CD4-positive, alpha-beta T cell treated with Interleukin-17A for 4 hours (primary cell): ENCODE results near the gene STAB1.
"Not testable (repeated sequence)": the region's sequence is repeated elsewhere in the genome, so short reads cannot be mapped to it uniquely, and the experiment has no call there.

Source experiments
- DNase-seq: peaks from one replicate; pipeline ENCODE4 v3.0.0-alpha.2; 2020; ENCODE audit warnings: mixed read lengths

Gene STAB1

GRCh38 chr3:52525680-52526561, 30.8 kb downstream of the STAB1 start:
- no peak for DNase-seq

- not testable (repeated sequence) for DNase-seq
These were observed 31.5 kb downstream of the STAB1 start for GRCh38 chr3:52526671-52527038.

GRCh38 chr3:52527039-52527731, 32.0 kb downstream of the STAB1 start:
- DNase-seq, result no peak

GRCh38 chr3:52527732-52528585, 32.8 kb downstream of the STAB1 start:
- no peak for DNase-seq

GRCh38 chr3:52528586-52529375, 33.6 kb downstream of the STAB1 start:
- no peak for DNase-seq

- no peak for DNase-seq
These were observed 34.5 kb downstream of the STAB1 start for GRCh38 chr3:52529376-52530333.

GRCh38 chr3:52530918-52531826, 36.0 kb downstream of the STAB1 start:
- DNase-seq, result no peak

- no peak for DNase-seq
These were observed 36.9 kb downstream of the STAB1 start for GRCh38 chr3:52531860-52532516.

- peak; percentile 29 for DNase-seq
These were observed 37.3 kb downstream of the STAB1 start for GRCh38 chr3:52532517-52532837.

- DNase-seq, result peak; percentile 41
These were observed 37.9 kb downstream of the STAB1 start for GRCh38 chr3:52532838-52533622.

GRCh38 chr3:52533623-52534280, 38.6 kb downstream of the STAB1 start, which contains the start of gene NT5DC2:
TSS of gene NT5DC2 (minus strand) at chr3:52533857. CDS start at chr3:52533737, 120 bp downstream.
- peak; percentile 74 for DNase-seq

- no peak for DNase-seq
These were observed 39.4 kb downstream of the STAB1 start for GRCh38 chr3:52534281-52535183.

- no peak for DNase-seq
These were observed 40.4 kb downstream of the STAB1 start for GRCh38 chr3:52535411-52536111.

GRCh38 chr3:52536112-52536368, 40.9 kb downstream of the STAB1 start:
- DNase-seq, result no peak

GRCh38 chr3:52536369-52537164, 41.4 kb downstream of the STAB1 start, which contains the start of gene UQCC5:
TSS of gene UQCC5 (plus strand) at chr3:52536605. CDS start at chr3:52536756, 151 bp downstream.
- DNase-seq, result peak; percentile 97
